ENCODE measurements around the gene HMGN4.
A peak's percentile ranks its signal among the peaks of the same experiment; 100 is the strongest.
"Not testable (repeated sequence)": the region's sequence is repeated elsewhere in the genome, so short reads cannot be mapped to it uniquely, and the experiment has no call there.

Gene HMGN4

GRCh38 chr6:26537846-26538571, at the start of gene HMGN4:
TSS of gene HMGN4 (plus strand) at chr6:26538366. CDS start at chr6:26545207, 6,841 bp downstream.
- DNase-seq (ENCODE audit: low spot score), result peak; percentile 86

GRCh38 chr6:26489996-26490964, 47.9 kb upstream of the HMGN4 start:
- DNase-seq (ENCODE audit: low spot score), result no peak

- DNase-seq (ENCODE audit: low spot score), result no peak
Measured at GRCh38 chr6:26491604-26492003, 46.6 kb upstream of the HMGN4 start.

- no peak for DNase-seq (ENCODE audit: low spot score)
Measured at GRCh38 chr6:26493258-26493657, 44.9 kb upstream of the HMGN4 start.

GRCh38 chr6:26494117-26494516, 44.0 kb upstream of the HMGN4 start:
- DNase-seq (ENCODE audit: low spot score), result no peak

GRCh38 chr6:26495281-26495680, 42.9 kb upstream of the HMGN4 start:
- no peak for DNase-seq (ENCODE audit: low spot score)

GRCh38 chr6:26497610-26498009, 40.6 kb upstream of the HMGN4 start:
- no peak for DNase-seq (ENCODE audit: low spot score)

- DNase-seq (ENCODE audit: low spot score), result no peak
Measured at GRCh38 chr6:26500102-26500501, 38.1 kb upstream of the HMGN4 start, which contains the start of gene BTN1A1. TSS of gene BTN1A1 (plus strand) at chr6:26500303. CDS start at chr6:26501287, 984 bp downstream.

- no peak for DNase-seq (ENCODE audit: low spot score)
Measured at GRCh38 chr6:26501482-26501986, 36.6 kb upstream of the HMGN4 start.

- DNase-seq (ENCODE audit: low spot score), result no peak
Measured at GRCh38 chr6:26502165-26502564, 36.0 kb upstream of the HMGN4 start.

- no peak for DNase-seq (ENCODE audit: low spot score)
Measured at GRCh38 chr6:26502626-26503025, 35.5 kb upstream of the HMGN4 start.

GRCh38 chr6:26507658-26508057, 30.5 kb upstream of the HMGN4 start:
- DNase-seq (ENCODE audit: low spot score), result no peak

GRCh38 chr6:26511033-26511432, 27.1 kb upstream of the HMGN4 start:
- DNase-seq (ENCODE audit: low spot score), result not testable (repeated sequence)

GRCh38 chr6:26514984-26515383, 23.2 kb upstream of the HMGN4 start:
- DNase-seq (ENCODE audit: low spot score), result no peak

- DNase-seq (ENCODE audit: low spot score), result no peak
Measured at GRCh38 chr6:26516481-26517427, 21.4 kb upstream of the HMGN4 start.

- DNase-seq (ENCODE audit: low spot score), result no peak
Measured at GRCh38 chr6:26519359-26519758, 18.8 kb upstream of the HMGN4 start.

- DNase-seq (ENCODE audit: low spot score), result no peak
Measured at GRCh38 chr6:26520237-26520849, 17.8 kb upstream of the HMGN4 start.

GRCh38 chr6:26520850-26521599, 17.1 kb upstream of the HMGN4 start:
- DNase-seq (ENCODE audit: low spot score), result peak; percentile 77

GRCh38 chr6:26521600-26522391, 16.4 kb upstream of the HMGN4 start:
- DNase-seq (ENCODE audit: low spot score), result peak; percentile 85

All from LoVo (cell line).